HL-60/S4 treated with retinoic acid at 250 ng/mL for 4 days and 3 days (cell line): ENCODE data around the gene SRGAP1.
"Not testable (repeated sequence)": the region's sequence is repeated elsewhere in the genome, so short reads cannot be mapped to it uniquely, and the experiment has no call there.

Source experiments
- in situ Hi-C: fragments of 300-500 bp; cut with MboI; formaldehyde crosslinking; loops from 2 replicates; pipeline ENCODE4 v1.7.0; 2022; ENCODE audit warnings: low sequenced_read_pairs

The SRGAP1 gene

GRCh38 chr12:63995512-63995911, 151.0 kb downstream of the SRGAP1 start:
- in situ Hi-C loops = no loop called here

- in situ Hi-C loops = no loop called here
Measured at GRCh38 chr12:63996556-63996955, 152.1 kb downstream of the SRGAP1 start.

GRCh38 chr12:63997198-63997597, 152.7 kb downstream of the SRGAP1 start:
- in situ Hi-C loops = no loop called here

GRCh38 chr12:63998584-63998983, 154.1 kb downstream of the SRGAP1 start:
- in situ Hi-C loops = no loop called here

- in situ Hi-C loops = no loop called here
Measured at GRCh38 chr12:63999853-64000252, 155.4 kb downstream of the SRGAP1 start.

- in situ Hi-C loops = no loop called here
Measured at GRCh38 chr12:64001439-64001838, 156.9 kb downstream of the SRGAP1 start.

- in situ Hi-C loops = no loop called here
Measured at GRCh38 chr12:64004641-64005040, 160.1 kb downstream of the SRGAP1 start.

- in situ Hi-C loops = no loop called here
Measured at GRCh38 chr12:64006211-64006825, 161.8 kb downstream of the SRGAP1 start.

GRCh38 chr12:64007853-64008252, 163.4 kb downstream of the SRGAP1 start:
- in situ Hi-C loops = no loop called here

GRCh38 chr12:64008596-64008995, 164.1 kb downstream of the SRGAP1 start:
- in situ Hi-C loops = no loop called here

- in situ Hi-C loops = no loop called here
Measured at GRCh38 chr12:64009321-64010068, 165.0 kb downstream of the SRGAP1 start.

- in situ Hi-C loops = no loop called here
Measured at GRCh38 chr12:64010069-64010686, 165.7 kb downstream of the SRGAP1 start.

- in situ Hi-C loops = no loop called here
Measured at GRCh38 chr12:64016521-64016920, 172.0 kb downstream of the SRGAP1 start.

- in situ Hi-C loops = not testable (repeated sequence)
Measured at GRCh38 chr12:64018116-64018515, 173.6 kb downstream of the SRGAP1 start.

- in situ Hi-C loops = no loop called here
Measured at GRCh38 chr12:64018524-64018923, 174.0 kb downstream of the SRGAP1 start.

GRCh38 chr12:64019101-64019500, 174.6 kb downstream of the SRGAP1 start:
- in situ Hi-C loops = no loop called here

GRCh38 chr12:64019654-64020053, 175.2 kb downstream of the SRGAP1 start:
- in situ Hi-C loops = no loop called here

GRCh38 chr12:64025174-64025958, 180.9 kb downstream of the SRGAP1 start:
- in situ Hi-C loops = no loop called here

GRCh38 chr12:64027311-64027710, 182.8 kb downstream of the SRGAP1 start:
- in situ Hi-C loops = no loop called here

- in situ Hi-C loops = no loop called here
Measured at GRCh38 chr12:64028541-64028940, 184.0 kb downstream of the SRGAP1 start.
